Keratinocyte (primary cell): ENCODE results near the gene POU6F2.

Experiments used
- EZH2 ChIP-seq: IDR thresholded peaks from one replicate; pipeline ENCODE4 v1.6.1; 2012; ENCODE audit warnings: inconsistent platforms, mild to moderate bottlenecking, low read length, moderate library complexity
- TF ChIP-seq, protein P1 (sequence below), 3 experiments: IDR thresholded peaks in 1 of 3; conservative IDR thresholded peaks in 1 of 3; optimal IDR thresholded peaks in 1 of 3; 2 replicates in 2 of 3; 3 replicates in 1 of 3; pipeline versions ENCODE3 to v1.5.1; 2011; ENCODE audit warnings: low read length in 3 of 3, mild to moderate bottlenecking in 3 of 3, moderate library complexity in 2 of 3, control low read depth in 1 of 3, inconsistent platforms in 1 of 3; ENCODE audit not compliant: insufficient read depth in 2 of 3; ENCODE audit errors: extremely low read depth in 1 of 3

DNA sequence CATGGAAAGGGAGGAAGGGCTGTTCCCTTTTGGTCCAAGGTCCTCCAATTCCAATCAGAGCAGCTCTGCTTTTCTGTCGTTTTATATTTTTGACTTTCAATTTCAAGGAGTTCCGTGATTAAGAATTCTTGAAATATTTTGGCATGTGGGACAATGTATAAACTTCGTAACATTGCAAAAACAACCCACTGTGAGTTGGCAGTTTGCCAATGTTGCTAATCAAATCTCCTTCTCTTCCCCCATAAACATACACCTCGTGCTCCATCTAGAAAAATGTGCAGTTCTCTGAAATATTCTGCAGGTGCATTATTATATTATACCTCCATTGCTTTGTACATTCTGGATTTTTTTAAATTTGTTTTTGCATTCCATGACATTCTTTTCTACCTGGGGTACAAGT is 49.8 kb downstream of the POU6F2 start:
- no peak for TF ChIP-seq EZH2
- TF ChIP-seq, protein P1, sequence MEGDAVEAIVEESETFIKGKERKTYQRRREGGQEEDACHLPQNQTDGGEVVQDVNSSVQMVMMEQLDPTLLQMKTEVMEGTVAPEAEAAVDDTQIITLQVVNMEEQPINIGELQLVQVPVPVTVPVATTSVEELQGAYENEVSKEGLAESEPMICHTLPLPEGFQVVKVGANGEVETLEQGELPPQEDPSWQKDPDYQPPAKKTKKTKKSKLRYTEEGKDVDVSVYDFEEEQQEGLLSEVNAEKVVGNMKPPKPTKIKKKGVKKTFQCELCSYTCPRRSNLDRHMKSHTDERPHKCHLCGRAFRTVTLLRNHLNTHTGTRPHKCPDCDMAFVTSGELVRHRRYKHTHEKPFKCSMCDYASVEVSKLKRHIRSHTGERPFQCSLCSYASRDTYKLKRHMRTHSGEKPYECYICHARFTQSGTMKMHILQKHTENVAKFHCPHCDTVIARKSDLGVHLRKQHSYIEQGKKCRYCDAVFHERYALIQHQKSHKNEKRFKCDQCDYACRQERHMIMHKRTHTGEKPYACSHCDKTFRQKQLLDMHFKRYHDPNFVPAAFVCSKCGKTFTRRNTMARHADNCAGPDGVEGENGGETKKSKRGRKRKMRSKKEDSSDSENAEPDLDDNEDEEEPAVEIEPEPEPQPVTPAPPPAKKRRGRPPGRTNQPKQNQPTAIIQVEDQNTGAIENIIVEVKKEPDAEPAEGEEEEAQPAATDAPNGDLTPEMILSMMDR (optimal IDR thresholded peaks at IDR 0.05 in 1 of 3, IDR thresholded peaks at IDR 0.05 in 1 of 3, conservative IDR thresholded peaks at IDR 0.05 in 1 of 3; ENCODE audit: extremely low read depth in 1 of 3, insufficient read depth in 2 of 3, low read length in 3 of 3): no peak
